Liver (tissue), 9 donors: Measurements from ENCODE around the gene PTCD3. TPM values are rescaled to one million over a fixed set of nuclear protein-coding genes. Genes with fewer than 3 reads are reported as not detected.

ENCODE experiments used
- DNase-seq: peaks from one replicate; pipeline ENCODE4 v3.0.0-alpha.2; 2017; ENCODE audit warnings: low spot score
- H3K27ac ChIP-seq, 2 donors: one replicate each; pipeline ENCODE4 v1.7.0; 2013; ENCODE audit warnings: inconsistent platforms in 2 of 2, low read length in 2 of 2, control low read depth in 1 of 2, low read depth in 1 of 2, mild to moderate bottlenecking in 1 of 2
- H3K27me3 ChIP-seq, 4 donors: one replicate each; pipeline versions ENCODE4 v1.6.1 to v1.7.0; 2013; ENCODE audit warnings: low read length in 3 of 4, inconsistent platforms in 1 of 4, mild to moderate bottlenecking in 1 of 4, moderate library complexity in 1 of 4; ENCODE audit not compliant: control insufficient read depth in 4 of 4, insufficient read depth in 4 of 4
- H3K36me3 ChIP-seq, 4 donors: one replicate each; pipeline versions ENCODE4 v1.6.1 to v1.7.0; 2013; ENCODE audit warnings: low read length in 3 of 4, mild to moderate bottlenecking in 3 of 4, low read depth in 1 of 4, moderate library complexity in 1 of 4; ENCODE audit not compliant: control insufficient read depth in 4 of 4, insufficient read depth in 3 of 4
- H3K4me1 ChIP-seq, 4 donors: one replicate each; pipeline versions ENCODE4 v1.6.1 to v1.7.0; 2013; ENCODE audit warnings: low read length in 3 of 4, mild to moderate bottlenecking in 3 of 4, moderate library complexity in 1 of 4; ENCODE audit not compliant: control insufficient read depth in 4 of 4, insufficient read depth in 4 of 4
- H3K4me3 ChIP-seq, 3 donors: one replicate each; pipeline versions ENCODE4 v1.6.1 to v1.7.0; 2013; ENCODE audit warnings: low read length in 3 of 3, control low read depth in 1 of 3, low read depth in 1 of 3, mild to moderate bottlenecking in 1 of 3
- H3K9ac ChIP-seq, 2 donors: one replicate each; pipeline ENCODE4 v1.7.0; 2013; ENCODE audit warnings: low read length in 2 of 2, mild to moderate bottlenecking in 2 of 2, moderate library complexity in 2 of 2, control low read depth in 1 of 2, low read depth in 1 of 2
- H3K9me3 ChIP-seq, 4 donors: one replicate each; pipeline versions ENCODE4 v1.6.1 to v1.7.0; 2013; ENCODE audit warnings: low read length in 3 of 4; ENCODE audit not compliant: control insufficient read depth in 4 of 4
- EGR1 ChIP-seq, 2 donors: IDR thresholded peaks; 2 replicates each; pipeline ENCODE4 v1.6.1; 2016 to 2018; ENCODE audit warnings: antibody characterized with exemption in 2 of 2, low read depth in 2 of 2
- FOXA1 ChIP-seq: IDR thresholded peaks from 2 replicates; pipeline ENCODE4 v1.6.1; 2016; ENCODE audit warnings: antibody characterized with exemption
- FOXA2 ChIP-seq: IDR thresholded peaks from 2 replicates; pipeline ENCODE4 v1.6.1; 2016; ENCODE audit warnings: antibody characterized with exemption
- GABPA ChIP-seq, 2 donors: IDR thresholded peaks in 1 of 2; conservative IDR thresholded peaks in 1 of 2; 2 replicates each; pipeline ENCODE4 v1.6.1; 2016; ENCODE audit warnings: antibody characterized with exemption in 2 of 2, mild to moderate bottlenecking in 1 of 2, moderate library complexity in 1 of 2
- HNF4A ChIP-seq, 2 donors: conservative IDR thresholded peaks; 2 replicates each; pipeline ENCODE4 v1.6.1; 2016; ENCODE audit warnings: antibody characterized with exemption in 2 of 2, mild to moderate bottlenecking in 2 of 2
- HNF4G ChIP-seq: IDR thresholded peaks from 2 replicates; pipeline ENCODE4 v1.6.1; 2016; ENCODE audit warnings: antibody characterized with exemption
- JUND ChIP-seq, 2 donors: IDR thresholded peaks; 2 replicates each; pipeline ENCODE4 v1.6.1; 2016; ENCODE audit warnings: antibody characterized with exemption in 2 of 2
- NR2F2 ChIP-seq: IDR thresholded peaks from 2 replicates; pipeline ENCODE4 v1.6.1; 2016; ENCODE audit warnings: antibody characterized with exemption
- RAD21 ChIP-seq, 2 donors: IDR thresholded peaks; 2 replicates each; pipeline ENCODE4 v1.6.1; 2016; ENCODE audit warnings: antibody characterized with exemption in 2 of 2, mild to moderate bottlenecking in 2 of 2
- RXRA ChIP-seq, 2 donors: IDR thresholded peaks; 2 replicates each; pipeline ENCODE4 v1.6.1; 2017 to 2018; ENCODE audit warnings: antibody characterized with exemption in 2 of 2, mild to moderate bottlenecking in 1 of 2
- SP1 ChIP-seq: IDR thresholded peaks from 2 replicates; pipeline ENCODE4 v1.6.1; 2018; ENCODE audit warnings: antibody characterized with exemption, mild to moderate bottlenecking
- TAF1 ChIP-seq: conservative IDR thresholded peaks from 2 replicates; pipeline ENCODE4 v1.6.1; 2016; ENCODE audit warnings: antibody characterized with exemption, mild to moderate bottlenecking
- WGBS: extraction: QIAGEN DNeasy Blood & Tissue Kit; methylation state at CpG from one replicate; pipeline ENCODE4 v1.1.7; 2013; 5-methylcytosine and 5-hydroxymethylcytosine counted together
- polyA plus RNA-seq, 2 donors: library from polyadenylated mRNA; stranded (reverse) in 1 of 2; unstranded in 1 of 2; fragments of 200-250 nt in 1 of 2; fragments of >200 nt in 1 of 2; fragmentation: Nextera tagmentation in 1 of 2; extraction: Ambion mirVana in 1 of 2; gene quantifications; one replicate each; pipeline versions ENCODE4 v1.2.1 to v1.2.3, GENCODE V29; 2013 to 2015
- total RNA-seq, 2 donors: library from RNA; depleted of rRNA; stranded (reverse); fragments of >200 nt; gene quantifications; one replicate each; pipeline ENCODE4 v1.2.3, GENCODE V29; 2014
- TF ChIP-seq, protein P1 (sequence below): IDR thresholded peaks from 2 replicates; pipeline ENCODE4 v1.6.1; 2016; ENCODE audit warnings: antibody characterized with exemption
- TF ChIP-seq, protein P2 (sequence below): IDR thresholded peaks from 2 replicates; pipeline ENCODE4 v1.6.1; 2016; ENCODE audit warnings: antibody characterized with exemption
- TF ChIP-seq, protein P3 (sequence below): IDR thresholded peaks from 2 replicates; pipeline ENCODE4 v1.6.1; 2016; ENCODE audit warnings: antibody characterized with exemption
- TF ChIP-seq, protein P4 (sequence below): fragments of 150-350 bp; IDR thresholded peaks from 2 replicates; pipeline ENCODE4 v1.5.1; 2017; ENCODE audit warnings: improper control_type of control experiment, low read depth, low read length; ENCODE audit not compliant: missing input control
- TF ChIP-seq, protein P5 (sequence below): IDR thresholded peaks from 2 replicates; pipeline ENCODE4 v1.6.1; 2016; ENCODE audit warnings: antibody characterized with exemption, mild to moderate bottlenecking
- donor health status: healthy.
- donor health status: healthy.
- donor health status: healthy.
- donor health status: healthy.
- donor health status: healthy.

PTCD3 gene
- total and polyA plus RNA-seq, 4 donors = 25.5 to 74.6 (median 45.2) TPM

DNA sequence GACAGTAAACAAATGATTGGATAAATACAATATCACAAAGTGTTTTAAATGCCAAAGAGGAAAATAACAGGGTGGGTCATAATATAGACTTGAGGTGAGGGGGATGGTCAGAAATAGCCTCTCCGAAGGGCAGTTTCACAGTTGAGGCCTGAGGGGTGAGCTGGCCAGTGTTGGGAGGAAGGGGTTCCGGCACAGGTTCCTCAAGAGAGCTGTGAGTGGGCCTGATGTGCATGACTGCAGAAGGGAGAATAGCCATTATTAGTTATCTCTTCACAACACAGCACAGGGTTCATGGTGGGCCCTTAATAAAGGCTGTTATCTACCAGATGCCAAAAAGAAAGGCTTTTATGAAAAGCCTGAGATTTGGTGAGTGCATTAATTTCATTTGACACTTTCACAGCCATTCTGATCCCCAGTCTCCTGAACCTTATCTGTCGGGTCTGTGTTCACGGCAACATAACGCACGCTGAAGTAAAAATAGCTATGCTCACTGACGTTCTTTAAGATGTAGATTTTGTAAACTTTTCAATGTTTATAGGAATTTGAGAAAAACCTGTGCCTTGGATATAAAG lies 39.9 kb upstream of the PTCD3 start:
- Histone ChIP-seq H3K9me3 (no peaks in the 10 kb centered on the region), H3K4me1 (peaks cover 3 to 16% (median 14%) of the 10 kb centered on the region in 4 donors), H3K36me3 (peaks cover 6 to 44% (median 28%) of the 10 kb centered on the region in 4 donors), H3K27me3 (no peaks in the 10 kb centered on the region), H3K27ac (no peak overlapping the region), H3K9ac (no peak overlapping the region), H3K4me3 (no peak overlapping the region)
- no peak for DNase-seq
- no peak for TF ChIP-seq FOXA1
- no peak for TF ChIP-seq GABPA (IDR thresholded peaks at IDR 0.05 in 1 of 2, conservative IDR thresholded peaks at IDR 0.05 in 1 of 2)
- TF ChIP-seq, protein P1, sequence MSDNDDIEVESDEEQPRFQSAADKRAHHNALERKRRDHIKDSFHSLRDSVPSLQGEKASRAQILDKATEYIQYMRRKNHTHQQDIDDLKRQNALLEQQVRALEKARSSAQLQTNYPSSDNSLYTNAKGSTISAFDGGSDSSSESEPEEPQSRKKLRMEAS = no peak
- no peak for TF ChIP-seq HNF4A (conservative IDR thresholded peaks at IDR 0.05)
- TF ChIP-seq HNF4G = no peak
- no peak for TF ChIP-seq RXRA (IDR thresholded peaks at IDR 0.05)
- TF ChIP-seq EGR1 (IDR thresholded peaks at IDR 0.05; ENCODE audit: low read depth in 2 of 2) = no peak
- TF ChIP-seq JUND (IDR thresholded peaks at IDR 0.05) = no peak
- TF ChIP-seq, protein P2, sequence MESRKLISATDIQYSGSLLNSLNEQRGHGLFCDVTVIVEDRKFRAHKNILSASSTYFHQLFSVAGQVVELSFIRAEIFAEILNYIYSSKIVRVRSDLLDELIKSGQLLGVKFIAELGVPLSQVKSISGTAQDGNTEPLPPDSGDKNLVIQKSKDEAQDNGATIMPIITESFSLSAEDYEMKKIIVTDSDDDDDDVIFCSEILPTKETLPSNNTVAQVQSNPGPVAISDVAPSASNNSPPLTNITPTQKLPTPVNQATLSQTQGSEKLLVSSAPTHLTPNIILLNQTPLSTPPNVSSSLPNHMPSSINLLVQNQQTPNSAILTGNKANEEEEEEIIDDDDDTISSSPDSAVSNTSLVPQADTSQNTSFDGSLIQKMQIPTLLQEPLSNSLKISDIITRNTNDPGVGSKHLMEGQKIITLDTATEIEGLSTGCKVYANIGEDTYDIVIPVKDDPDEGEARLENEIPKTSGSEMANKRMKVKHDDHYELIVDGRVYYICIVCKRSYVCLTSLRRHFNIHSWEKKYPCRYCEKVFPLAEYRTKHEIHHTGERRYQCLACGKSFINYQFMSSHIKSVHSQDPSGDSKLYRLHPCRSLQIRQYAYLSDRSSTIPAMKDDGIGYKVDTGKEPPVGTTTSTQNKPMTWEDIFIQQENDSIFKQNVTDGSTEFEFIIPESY = no peak
- TF ChIP-seq, protein P3, sequence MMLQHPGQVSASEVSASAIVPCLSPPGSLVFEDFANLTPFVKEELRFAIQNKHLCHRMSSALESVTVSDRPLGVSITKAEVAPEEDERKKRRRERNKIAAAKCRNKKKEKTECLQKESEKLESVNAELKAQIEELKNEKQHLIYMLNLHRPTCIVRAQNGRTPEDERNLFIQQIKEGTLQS = no peak
- TF ChIP-seq, protein P4, sequence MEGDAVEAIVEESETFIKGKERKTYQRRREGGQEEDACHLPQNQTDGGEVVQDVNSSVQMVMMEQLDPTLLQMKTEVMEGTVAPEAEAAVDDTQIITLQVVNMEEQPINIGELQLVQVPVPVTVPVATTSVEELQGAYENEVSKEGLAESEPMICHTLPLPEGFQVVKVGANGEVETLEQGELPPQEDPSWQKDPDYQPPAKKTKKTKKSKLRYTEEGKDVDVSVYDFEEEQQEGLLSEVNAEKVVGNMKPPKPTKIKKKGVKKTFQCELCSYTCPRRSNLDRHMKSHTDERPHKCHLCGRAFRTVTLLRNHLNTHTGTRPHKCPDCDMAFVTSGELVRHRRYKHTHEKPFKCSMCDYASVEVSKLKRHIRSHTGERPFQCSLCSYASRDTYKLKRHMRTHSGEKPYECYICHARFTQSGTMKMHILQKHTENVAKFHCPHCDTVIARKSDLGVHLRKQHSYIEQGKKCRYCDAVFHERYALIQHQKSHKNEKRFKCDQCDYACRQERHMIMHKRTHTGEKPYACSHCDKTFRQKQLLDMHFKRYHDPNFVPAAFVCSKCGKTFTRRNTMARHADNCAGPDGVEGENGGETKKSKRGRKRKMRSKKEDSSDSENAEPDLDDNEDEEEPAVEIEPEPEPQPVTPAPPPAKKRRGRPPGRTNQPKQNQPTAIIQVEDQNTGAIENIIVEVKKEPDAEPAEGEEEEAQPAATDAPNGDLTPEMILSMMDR = no peak
- WGBS = 95% methylated on average over 7 of the region's 7 CpGs

DNA sequence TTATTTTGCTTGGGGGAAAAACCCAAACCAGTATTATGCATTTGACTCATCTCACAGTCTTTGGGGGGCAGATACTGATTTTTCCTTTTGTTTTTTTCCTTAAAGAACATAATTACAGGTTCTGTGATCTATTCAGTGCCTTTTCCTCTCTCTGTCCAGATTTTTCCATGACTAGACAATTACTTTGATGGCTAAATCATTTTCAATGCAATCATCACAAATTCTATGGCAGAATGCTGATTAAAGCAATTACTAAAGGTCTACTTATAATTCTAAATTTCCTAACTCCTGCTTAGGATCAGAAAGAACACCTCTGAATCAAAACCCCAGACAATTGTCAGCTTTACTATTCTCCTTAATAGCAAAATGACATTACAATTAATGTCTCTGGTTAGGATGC lies 39.1 kb upstream of the PTCD3 start:
- no peak overlapping the region for H3K9ac ChIP-seq
- H3K4me1 ChIP-seq = peaks cover under 1 to 14% (median 12%) of the 10 kb centered on the region in 4 donors
- H3K36me3 ChIP-seq = peaks cover 6 to 44% (median 28%) of the 10 kb centered on the region in 4 donors
- no peaks in the 10 kb centered on the region for H3K27me3 ChIP-seq
- no peaks in the 10 kb centered on the region for H3K9me3 ChIP-seq
- H3K4me3 ChIP-seq = no peak overlapping the region
- no peak for DNase-seq
- H3K27ac ChIP-seq = no peak overlapping the region
- TF ChIP-seq FOXA2 = no peak
- no peak for TF ChIP-seq RAD21 (IDR thresholded peaks at IDR 0.05)
- no peak for TF ChIP-seq JUND (IDR thresholded peaks at IDR 0.05)
- no peak for TF ChIP-seq RXRA (IDR thresholded peaks at IDR 0.05)
- TF ChIP-seq SP1 = no peak
- TF ChIP-seq, protein P1 = no peak
- TF ChIP-seq, protein P5, sequence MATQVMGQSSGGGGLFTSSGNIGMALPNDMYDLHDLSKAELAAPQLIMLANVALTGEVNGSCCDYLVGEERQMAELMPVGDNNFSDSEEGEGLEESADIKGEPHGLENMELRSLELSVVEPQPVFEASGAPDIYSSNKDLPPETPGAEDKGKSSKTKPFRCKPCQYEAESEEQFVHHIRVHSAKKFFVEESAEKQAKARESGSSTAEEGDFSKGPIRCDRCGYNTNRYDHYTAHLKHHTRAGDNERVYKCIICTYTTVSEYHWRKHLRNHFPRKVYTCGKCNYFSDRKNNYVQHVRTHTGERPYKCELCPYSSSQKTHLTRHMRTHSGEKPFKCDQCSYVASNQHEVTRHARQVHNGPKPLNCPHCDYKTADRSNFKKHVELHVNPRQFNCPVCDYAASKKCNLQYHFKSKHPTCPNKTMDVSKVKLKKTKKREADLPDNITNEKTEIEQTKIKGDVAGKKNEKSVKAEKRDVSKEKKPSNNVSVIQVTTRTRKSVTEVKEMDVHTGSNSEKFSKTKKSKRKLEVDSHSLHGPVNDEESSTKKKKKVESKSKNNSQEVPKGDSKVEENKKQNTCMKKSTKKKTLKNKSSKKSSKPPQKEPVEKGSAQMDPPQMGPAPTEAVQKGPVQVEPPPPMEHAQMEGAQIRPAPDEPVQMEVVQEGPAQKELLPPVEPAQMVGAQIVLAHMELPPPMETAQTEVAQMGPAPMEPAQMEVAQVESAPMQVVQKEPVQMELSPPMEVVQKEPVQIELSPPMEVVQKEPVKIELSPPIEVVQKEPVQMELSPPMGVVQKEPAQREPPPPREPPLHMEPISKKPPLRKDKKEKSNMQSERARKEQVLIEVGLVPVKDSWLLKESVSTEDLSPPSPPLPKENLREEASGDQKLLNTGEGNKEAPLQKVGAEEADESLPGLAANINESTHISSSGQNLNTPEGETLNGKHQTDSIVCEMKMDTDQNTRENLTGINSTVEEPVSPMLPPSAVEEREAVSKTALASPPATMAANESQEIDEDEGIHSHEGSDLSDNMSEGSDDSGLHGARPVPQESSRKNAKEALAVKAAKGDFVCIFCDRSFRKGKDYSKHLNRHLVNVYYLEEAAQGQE = no peak
- no peak for TF ChIP-seq FOXA1
- TF ChIP-seq, protein P2 = no peak
- no peak for TF ChIP-seq TAF1
- TF ChIP-seq NR2F2 = no peak
- TF ChIP-seq, protein P4 = no peak
- no peak for TF ChIP-seq HNF4G
